Muscle of leg (tissue), 11 donors: ENCODE results near the gene HDGF. TPM values are rescaled to one million over a fixed set of nuclear protein-coding genes. Genes with fewer than 3 reads are reported as not detected.

Experiments
- DNase-seq: peaks from one replicate; pipeline ENCODE4 v3.0.0; 2013
- H3K27ac ChIP-seq: one replicate; pipeline ENCODE4 v1.5.1; 2013; ENCODE audit warnings: mild to moderate bottlenecking, low read length, control low read depth
- H3K27me3 ChIP-seq: one replicate; pipeline ENCODE4 v1.6.1; 2013; ENCODE audit warnings: low read length; ENCODE audit not compliant: control insufficient read depth, insufficient read depth
- H3K36me3 ChIP-seq: one replicate; pipeline ENCODE4 v1.6.1; 2013; ENCODE audit warnings: low read length; ENCODE audit not compliant: control insufficient read depth, insufficient read depth
- H3K4me1 ChIP-seq: one replicate; pipeline ENCODE4 v1.6.1; 2013; ENCODE audit warnings: low read length; ENCODE audit not compliant: control insufficient read depth, insufficient read depth
- H3K4me3 ChIP-seq: one replicate; pipeline ENCODE4 v1.5.1; 2013; ENCODE audit warnings: low read length, control low read depth
- H3K9me3 ChIP-seq: replicated peaks from 2 replicates; pipeline ENCODE4 v1.6.1; 2013; ENCODE audit warnings: low read depth, low read length; ENCODE audit not compliant: control insufficient read depth
- WGBS: methylation state at CpG from one replicate; pipeline ENCODE4 v1.1.5; 2013; ENCODE audit warnings: missing lambda C conversion rate; ENCODE audit not compliant: insufficient coverage; 5-methylcytosine and 5-hydroxymethylcytosine counted together
- polyA plus RNA-seq, 8 donors: library from polyadenylated mRNA; unstranded; fragments of 120-200 nt; gene quantifications; one replicate each; pipeline versions ENCODE4 v1.2.1 to v1.2.3, GENCODE V29; 2013; ENCODE audit warnings: inconsistent platforms in 1 of 8, low replicate concordance in 1 of 8; ENCODE audit not compliant: insufficient read length in 8 of 8, insufficient read depth in 1 of 8
- total RNA-seq: library from RNA; stranded (reverse); fragments of 120-200 nt; gene quantifications from one replicate; pipeline ENCODE4 v1.2.4, GENCODE V29; 2013

HDGF gene
- total and polyA plus RNA-seq, 9 donors, result 123 to 184 (median 163) TPM

GRCh38 chr1:156726549-156727226 is 24.8 kb downstream of the HDGF start:
- no peak overlapping the region for H3K27ac ChIP-seq
- no peaks in the 10 kb centered on the region for H3K27me3 ChIP-seq
- peaks cover 37% of the 10 kb centered on the region for H3K4me1 ChIP-seq
- 28% methylated on average over 9 of the region's 15 CpGs for WGBS
- peak; percentile 74 for DNase-seq
- no peak overlapping the region for H3K4me3 ChIP-seq
- H3K9me3 ChIP-seq, result no peaks in the 10 kb centered on the region
- peaks cover 36% of the 10 kb centered on the region for H3K36me3 ChIP-seq

GRCh38 chr1:156725683-156726280 is 25.7 kb downstream of the HDGF start:
- no peaks in the 10 kb centered on the region for H3K27me3 ChIP-seq
- peak overlapping the region; percentile 18 for H3K4me3 ChIP-seq
- H3K9me3 ChIP-seq, result no peaks in the 10 kb centered on the region
- H3K4me1 ChIP-seq, result peaks cover 37% of the 10 kb centered on the region
- WGBS, result 9% methylated on average over 18 of the region's 18 CpGs
- peaks cover 45% of the 10 kb centered on the region for H3K36me3 ChIP-seq
- H3K27ac ChIP-seq, result peak overlapping the region; percentile 9
- peak; percentile 95 for DNase-seq

DNA sequence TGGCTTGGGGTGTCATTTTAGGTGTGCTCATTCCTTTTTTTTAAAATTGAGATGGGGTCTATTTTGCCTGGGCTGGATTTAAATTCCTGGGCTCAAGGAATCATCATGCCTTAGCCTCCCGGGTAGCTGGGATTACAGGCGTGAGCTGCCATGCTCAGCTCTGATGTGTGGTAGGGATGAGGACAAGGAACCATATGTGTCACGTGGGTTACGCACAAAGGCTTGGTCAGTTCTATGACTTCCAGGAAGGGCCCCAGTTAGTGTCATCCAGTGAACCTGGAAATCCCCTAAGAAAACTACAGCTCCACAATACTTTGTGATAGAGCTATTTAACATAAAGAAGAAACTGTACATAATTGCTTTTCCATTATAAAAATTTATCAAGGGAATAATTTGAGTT is 29.9 kb downstream of the HDGF start:
- no peaks in the 10 kb centered on the region for H3K9me3 ChIP-seq
- DNase-seq, result no peak
- H3K27ac ChIP-seq, result no peak overlapping the region
- H3K4me3 ChIP-seq, result no peak overlapping the region
- WGBS, result 77% methylated on average over 2 of the region's 4 CpGs
- peaks cover 15% of the 10 kb centered on the region for H3K4me1 ChIP-seq
- H3K27me3 ChIP-seq, result no peaks in the 10 kb centered on the region
- H3K36me3 ChIP-seq, result peaks cover 43% of the 10 kb centered on the region

DNA sequence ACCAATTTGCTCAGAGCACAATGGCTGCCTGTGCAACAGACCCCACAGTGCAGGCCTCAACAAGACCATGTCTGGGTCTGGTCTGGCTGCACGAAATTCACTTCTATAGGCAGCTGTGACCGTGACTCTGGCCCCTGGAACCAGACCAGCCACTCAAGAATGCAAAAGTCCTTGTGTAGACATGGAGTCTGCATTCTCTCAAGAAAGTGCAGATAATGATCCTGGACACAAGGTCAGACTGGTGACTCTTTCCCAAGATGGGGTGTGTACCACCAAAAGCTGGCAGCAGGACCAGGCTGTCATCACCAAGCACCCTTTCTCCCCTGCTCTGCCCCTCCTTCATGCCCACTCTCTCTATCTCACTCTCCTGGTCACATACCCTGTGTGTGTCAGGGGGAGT is 30.3 kb downstream of the HDGF start:
- no peak for DNase-seq
- Histone ChIP-seq H3K27ac (no peak overlapping the region), H3K36me3 (peaks cover 43% of the 10 kb centered on the region), H3K4me1 (peaks cover 12% of the 10 kb centered on the region), H3K9me3 (no peaks in the 10 kb centered on the region), H3K4me3 (no peak overlapping the region), H3K27me3 (no peaks in the 10 kb centered on the region)
- WGBS, result 69% methylated on average over 2 of the region's 2 CpGs

- no peak overlapping the region for H3K27ac ChIP-seq
- H3K27me3 ChIP-seq, result no peaks in the 10 kb centered on the region
- peaks cover 18% of the 10 kb centered on the region for H3K36me3 ChIP-seq
- DNase-seq, result no peak
- no peaks in the 10 kb centered on the region for H3K9me3 ChIP-seq
- no peak overlapping the region for H3K4me3 ChIP-seq
- H3K4me1 ChIP-seq, result peaks cover 4% of the 10 kb centered on the region
- 71% methylated on average over 1 of the region's 4 CpGs for WGBS
Observed at GRCh38 chr1:156717351-156717750, 34.1 kb downstream of the HDGF start.

DNA sequence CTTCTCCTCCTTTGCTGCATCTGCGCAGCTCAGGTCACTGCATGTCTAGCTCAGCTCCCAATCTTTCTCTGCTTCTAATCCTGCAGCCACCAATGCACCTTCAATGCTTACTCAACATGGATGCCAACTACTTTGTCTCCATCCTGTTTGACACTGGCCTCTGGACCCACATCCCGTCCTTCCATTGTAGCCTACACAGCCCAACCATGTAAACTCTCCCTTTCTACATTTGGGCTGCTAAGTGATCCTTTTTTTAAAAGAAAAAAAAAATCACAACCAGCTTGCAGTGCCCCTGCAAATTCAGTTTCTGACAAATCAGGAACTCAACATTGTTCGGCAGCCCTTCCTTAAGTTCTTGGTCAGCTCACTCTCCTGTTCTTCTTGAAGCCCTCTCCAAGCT is 36.6 kb downstream of the HDGF start:
- Histone ChIP-seq H3K36me3 (peaks cover 3% of the 10 kb centered on the region), H3K4me3 (no peak overlapping the region), H3K27ac (no peak overlapping the region), H3K9me3 (no peaks in the 10 kb centered on the region), H3K27me3 (no peaks in the 10 kb centered on the region), H3K4me1 (peaks cover 28% of the 10 kb centered on the region)
- WGBS, result 59% methylated on average over 3 of the region's 3 CpGs
- no peak for DNase-seq

- peaks cover 3% of the 10 kb centered on the region for H3K36me3 ChIP-seq
Observed at GRCh38 chr1:156712626-156713025, 38.8 kb downstream of the HDGF start.

DNA sequence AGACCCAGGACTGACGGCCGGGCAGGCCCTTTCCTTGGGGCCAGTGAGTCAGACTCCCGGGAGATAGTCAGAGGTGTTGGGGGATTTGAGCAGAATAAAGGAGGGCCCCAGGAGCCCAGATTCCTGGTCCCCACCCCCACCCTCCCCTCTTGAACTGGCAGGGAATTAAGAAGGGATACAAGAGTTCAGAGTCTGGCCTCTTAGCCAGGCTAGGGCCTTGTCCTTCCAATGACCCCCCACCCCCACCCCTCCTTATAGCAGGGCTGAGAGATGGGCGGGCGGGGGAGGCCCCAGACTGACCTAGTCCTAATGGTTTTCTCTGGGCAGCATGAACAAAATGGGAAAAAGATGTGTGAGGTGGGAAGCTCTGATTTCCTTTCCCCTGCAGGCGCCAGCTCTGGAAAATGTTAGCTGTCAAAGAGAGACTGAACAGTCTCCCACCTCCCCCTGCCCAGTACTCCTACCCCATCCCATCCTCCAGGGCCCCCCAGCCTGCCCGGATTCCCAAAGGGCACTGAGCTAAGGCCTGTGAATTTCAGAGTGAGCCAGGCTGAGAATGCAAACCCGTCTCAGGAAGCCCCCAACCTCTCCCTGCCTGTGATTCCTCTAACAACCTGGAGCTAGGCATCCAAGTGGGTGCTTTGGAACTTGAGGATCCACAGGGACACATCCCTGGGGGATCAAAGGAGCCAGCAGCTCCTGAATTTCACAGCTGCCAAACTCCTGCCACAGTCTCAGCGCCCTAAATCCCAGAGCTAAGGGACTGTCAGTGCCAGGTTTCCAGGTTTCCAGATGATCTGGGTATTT is 40.3 kb downstream of the HDGF start:
- H3K9me3 ChIP-seq, result no peaks in the 10 kb centered on the region
- 11% methylated on average over 1 of the region's 9 CpGs for WGBS
- peak overlapping the region; percentile 94 for H3K27ac ChIP-seq
- DNase-seq, result peak; percentile 88
- peaks cover 64% of the 10 kb centered on the region for H3K4me1 ChIP-seq
- peaks cover 4% of the 10 kb centered on the region for H3K27me3 ChIP-seq
- no peak overlapping the region for H3K4me3 ChIP-seq
- peaks cover 3% of the 10 kb centered on the region for H3K36me3 ChIP-seq

More at GRCh38 chr1:156712626-156713025, 38.8 kb downstream of the HDGF start:
- Histone ChIP-seq H3K27me3 (peaks cover 4% of the 10 kb centered on the region), H3K4me3 (no peak overlapping the region), H3K27ac (no peak overlapping the region), H3K4me1 (peaks cover 50% of the 10 kb centered on the region), H3K9me3 (no peaks in the 10 kb centered on the region)
- WGBS, result 39% methylated on average over 2 of the region's 3 CpGs
- DNase-seq, result no peak

- peak; percentile 77 for DNase-seq
- Histone ChIP-seq H3K36me3 (no peaks in the 10 kb centered on the region), H3K9me3 (no peaks in the 10 kb centered on the region), H3K27me3 (peaks cover 15% of the 10 kb centered on the region), H3K4me3 (no peak overlapping the region), H3K4me1 (peaks cover 77% of the 10 kb centered on the region), H3K27ac (peak overlapping the region; percentile 94)
- WGBS, result 61% methylated on average over 6 of the region's 11 CpGs
Observed at GRCh38 chr1:156709757-156710489, 41.6 kb downstream of the HDGF start.
